ENCODE measurements around the gene KCNA10.
"Not testable (repeated sequence)": the region's sequence is repeated elsewhere in the genome, so short reads cannot be mapped to it uniquely, and the experiment has no call there.

- TF ChIP-seq CTCF (conservative IDR thresholded peaks at IDR 0.05; ENCODE audit: low read length); EZH2phosphoT487 (IDR thresholded peaks at IDR 0.05; ENCODE audit: borderline replicate concordance, low read depth, low read length): not testable (repeated sequence)
Observed at GRCh38 chr1:110510921-110511320, 8.1 kb downstream of the KCNA10 start.
